Heart left ventricle (tissue), 16 donors: ENCODE data around the gene EMX2. TPM values are rescaled to one million over a fixed set of nuclear protein-coding genes. Genes with fewer than 3 reads are reported as not detected.

Experiments used
- ATAC-seq, 4 donors: fragments of 200-7000 bp; cut with Tn5 transposase; one replicate each; pipeline ENCODE4 v1.9.1; 2020 to 2022; ENCODE audit warnings: moderate library complexity in 4 of 4, mild to moderate bottlenecking in 3 of 4, moderate number of reproducible peaks in 1 of 4
- DNase-seq, 5 donors: peaks; one replicate each; pipeline ENCODE4 v3.0.0-alpha.2; 2020
- H3K27ac ChIP-seq, 12 donors: fragments of 200-600 bp; sonication (generic) in 4 of 12; one replicate each; pipeline versions ENCODE4 v1.5.0 to v1.8.0; 2016 to 2022; ENCODE audit warnings: mild to moderate bottlenecking in 2 of 12
- H3K27me3 ChIP-seq, 9 donors: fragments of 200-600 bp; sonication (generic) in 2 of 9; one replicate each; pipeline versions ENCODE4 v1.5.1 to v1.8.0; 2016 to 2022; ENCODE audit warnings: mild to moderate bottlenecking in 3 of 9
- H3K36me3 ChIP-seq, 9 donors: fragments of 200-600 bp; sonication (generic) in 2 of 9; one replicate each; pipeline versions ENCODE4 v1.5.0 to v1.8.0; 2018 to 2022; ENCODE audit warnings: mild to moderate bottlenecking in 2 of 9
- H3K4me1 ChIP-seq, 12 donors: fragments of 200-600 bp; sonication (generic) in 4 of 12; one replicate each; pipeline versions ENCODE4 v1.5.0 to v1.8.0; 2016 to 2022; ENCODE audit warnings: mild to moderate bottlenecking in 3 of 12
- H3K4me3 ChIP-seq, 12 donors: fragments of 200-600 bp; sonication (generic) in 4 of 12; one replicate each; pipeline versions ENCODE4 v1.5.0 to v1.8.0; 2017 to 2022; ENCODE audit warnings: mild to moderate bottlenecking in 9 of 12, moderate library complexity in 4 of 12
- H3K9me3 ChIP-seq, 12 donors: fragments of 200-600 bp; sonication (generic) in 4 of 12; one replicate each; pipeline versions ENCODE4 v1.5.0 to v1.8.0; 2016 to 2022; ENCODE audit warnings: mild to moderate bottlenecking in 1 of 12
- POLR2A ChIP-seq, 2 donors: fragments of 450-650 bp; IDR thresholded peaks; one replicate each; pipeline ENCODE4 v1.6.1; 2017; ENCODE audit warnings: antibody characterized with exemption in 2 of 2, mild to moderate bottlenecking in 2 of 2, moderate library complexity in 2 of 2
- WGBS, 4 donors: extraction: QIAGEN DNeasy Blood & Tissue Kit in 2 of 4; methylation state at CpG; one replicate each; pipeline versions ENCODE4 v1.1.5 to v1.1.7; 2013 to 2018; 5-methylcytosine and 5-hydroxymethylcytosine counted together
- intact Hi-C, 10 donors: fragments of 100-400 bp; cut with DNase I; formaldehyde crosslinking; loops; one replicate each; pipeline versions ENCODE4 v1.11.1 to v1.14.2; 2022
- polyA plus RNA-seq, 2 donors: library from polyadenylated mRNA; stranded (reverse); fragments of 200-250 nt; gene quantifications; one replicate each; pipeline ENCODE4 v1.2.3, GENCODE V29; 2013
- total RNA-seq, 9 donors: library from RNA; depleted of rRNA in 2 of 9; stranded (reverse); fragments of >200 nt in 2 of 9; fragmentation: NEBNext Ultra II Directional in 3 of 9; extraction: Animal tissue kit (Norgen Biotek cat#: 25700) in 3 of 9; gene quantifications; one replicate each; pipeline versions ENCODE4 v1.1.0 to v1.2.4, GENCODE V29; 2016 to 2023
- TF ChIP-seq, protein P1 (sequence below), 12 donors: fragments of 200-600 bp; sonication (generic) in 4 of 12; IDR thresholded peaks; one replicate each; pipeline versions ENCODE4 v1.5.0 to v1.8.0; 2018 to 2022; ENCODE audit warnings: antibody characterized with exemption in 12 of 12, mild to moderate bottlenecking in 5 of 12
- donor health status: ischemic (EF 13 %, LVEDD 7.1; RV severe dilation, severe dysfunction).
- donor health status: healthy with polysubstance abuse.
- donor health status: DM: no; HTN: yes; CAD: no.
- donor health status: DM: no; HTN: no; CAD: no.
- donor health status: ischemic (EF 25% LVEDD 6.9; RV normal size, moderate dysfunction).
- donor health status: ischemic (EF 25% LVEDD 5.7; RV mildly dilated, moderate dysfunction).
- donor health status: healthy.
- donor health status: DM: yes; HTN: yes; CAD: no.
- donor health status: ischemic (EF 35%, LVEDD 5.7; RV mildly dilated, moderate dysfunction).
- donor health status: nonischemic (EF 11% LVEDD 7.7; RV severe dilation, severe dysfunction).
- donor health status: DM: yes; HTN: yes; CAD: no.
- donor health status: PGD.
- donor health status: ischemic (EF 29% LVEDD 5.4; RV normal size, mild dysfunction).
- donor health status: nonischemic (EF 23%, LVEDD 6.1; RV moderate dilation, normal function).

Gene EMX2
- total and polyA plus RNA-seq, 11 donors = 0.06 to 0.54 (median 0.19) TPM; not detected in 4

GRCh38 chr10:117509573-117509972, 33.0 kb upstream of the EMX2 start:
- DNase-seq = no peak
- intact Hi-C loops = no loop called here
- WGBS, 4 donors = 78 to 88% (median 83%) methylated on average over 7 of the region's 7 CpGs
- no peak for ATAC-seq
- no peak overlapping the region for H3K27ac ChIP-seq
- no peaks in the 10 kb centered on the region for H3K36me3 ChIP-seq
- peaks cover 0 to 63% (median 6%) of the 10 kb centered on the region in 9 donors for H3K27me3 ChIP-seq
- TF ChIP-seq POLR2A (IDR thresholded peaks at IDR 0.05) = no peak
- TF ChIP-seq, protein P1, sequence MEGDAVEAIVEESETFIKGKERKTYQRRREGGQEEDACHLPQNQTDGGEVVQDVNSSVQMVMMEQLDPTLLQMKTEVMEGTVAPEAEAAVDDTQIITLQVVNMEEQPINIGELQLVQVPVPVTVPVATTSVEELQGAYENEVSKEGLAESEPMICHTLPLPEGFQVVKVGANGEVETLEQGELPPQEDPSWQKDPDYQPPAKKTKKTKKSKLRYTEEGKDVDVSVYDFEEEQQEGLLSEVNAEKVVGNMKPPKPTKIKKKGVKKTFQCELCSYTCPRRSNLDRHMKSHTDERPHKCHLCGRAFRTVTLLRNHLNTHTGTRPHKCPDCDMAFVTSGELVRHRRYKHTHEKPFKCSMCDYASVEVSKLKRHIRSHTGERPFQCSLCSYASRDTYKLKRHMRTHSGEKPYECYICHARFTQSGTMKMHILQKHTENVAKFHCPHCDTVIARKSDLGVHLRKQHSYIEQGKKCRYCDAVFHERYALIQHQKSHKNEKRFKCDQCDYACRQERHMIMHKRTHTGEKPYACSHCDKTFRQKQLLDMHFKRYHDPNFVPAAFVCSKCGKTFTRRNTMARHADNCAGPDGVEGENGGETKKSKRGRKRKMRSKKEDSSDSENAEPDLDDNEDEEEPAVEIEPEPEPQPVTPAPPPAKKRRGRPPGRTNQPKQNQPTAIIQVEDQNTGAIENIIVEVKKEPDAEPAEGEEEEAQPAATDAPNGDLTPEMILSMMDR (IDR thresholded peaks at IDR 0.05) = no peak
- no peak overlapping the region for H3K4me3 ChIP-seq
- H3K9me3 ChIP-seq = no peaks in the 10 kb centered on the region
- no peaks in the 10 kb centered on the region for H3K4me1 ChIP-seq

DNA sequence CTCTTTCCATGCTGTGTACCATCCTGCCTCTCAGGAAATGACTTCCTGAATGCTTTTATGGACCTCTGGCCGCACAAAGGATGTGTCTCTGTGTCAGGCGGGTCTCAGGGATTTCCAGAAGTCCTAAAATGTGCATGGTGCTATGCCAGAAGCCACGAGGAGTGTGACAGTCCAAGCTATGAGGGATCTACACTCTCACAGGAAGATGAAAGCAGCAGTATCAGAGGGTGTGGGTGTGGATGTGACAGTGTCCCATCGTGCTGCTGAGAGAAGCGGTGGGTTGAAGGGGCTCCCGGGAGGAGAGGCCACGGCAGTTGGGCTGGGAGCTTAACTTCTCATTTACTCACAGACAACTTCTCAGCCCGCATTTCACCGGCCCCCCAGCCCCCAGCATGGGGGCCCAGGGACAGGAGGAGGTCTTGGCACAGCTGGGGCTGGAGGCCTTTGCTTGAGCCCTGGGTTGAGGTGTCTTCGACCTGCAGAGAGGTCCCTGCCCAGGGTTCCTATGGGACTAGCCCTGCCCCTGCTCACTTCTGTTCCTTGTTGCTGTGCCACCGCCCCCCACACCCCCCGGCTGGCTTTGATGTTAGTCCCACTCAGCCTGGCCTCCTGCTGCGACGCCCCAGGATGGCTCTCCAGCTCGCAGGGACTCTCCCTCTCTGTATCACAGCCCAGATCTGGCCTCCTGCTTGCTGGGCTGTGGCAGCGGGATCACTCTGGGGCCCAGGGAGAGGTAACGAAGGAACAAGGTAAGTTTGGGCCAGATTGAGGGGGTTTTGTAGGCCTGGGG, 30.8 kb upstream of the EMX2 start:
- DNase-seq (no peak), ATAC-seq (no peak)
- H3K4me1 ChIP-seq = no peaks in the 10 kb centered on the region
- no peak overlapping the region for H3K4me3 ChIP-seq
- H3K27ac ChIP-seq = no peak overlapping the region
- TF ChIP-seq POLR2A (IDR thresholded peaks at IDR 0.05) = no peak
- TF ChIP-seq, protein P1 (IDR thresholded peaks at IDR 0.05) = no peak
- no peaks in the 10 kb centered on the region for H3K9me3 ChIP-seq
- no peaks in the 10 kb centered on the region for H3K36me3 ChIP-seq
- H3K27me3 ChIP-seq = peaks cover 0 to 59% (median 11%) of the 10 kb centered on the region in 9 donors
- 50 to 63% (median 54%) methylated on average over 14 to 17 of the region's 17 CpGs for WGBS, 4 donors
- intact Hi-C loops = no loop called here

DNA sequence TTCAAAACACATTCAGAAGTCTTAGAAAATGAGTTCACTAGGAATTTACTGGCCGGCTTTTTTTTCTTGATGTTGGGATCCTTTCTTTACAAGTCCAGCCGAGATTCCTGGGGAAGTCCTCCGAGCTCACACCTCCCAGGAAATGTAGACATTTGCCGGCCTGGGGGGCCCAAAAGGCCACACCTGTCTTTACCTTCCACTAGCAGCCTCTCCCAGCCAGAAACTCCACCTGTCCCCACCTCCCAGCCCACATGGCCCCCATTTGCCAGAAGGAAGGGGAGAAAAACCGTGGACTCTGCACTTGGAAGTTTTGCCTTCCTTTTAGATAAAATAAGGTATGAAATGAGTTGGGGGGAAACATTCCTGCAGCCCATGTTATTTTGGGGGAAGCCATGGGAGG, 27.6 kb upstream of the EMX2 start:
- WGBS, 4 donors = 61 to 65% (median 63%) methylated on average over 5 of the region's 5 CpGs
- DNase-seq = no peak
- no peak for TF ChIP-seq POLR2A (IDR thresholded peaks at IDR 0.05)
- TF ChIP-seq, protein P1 (IDR thresholded peaks at IDR 0.05) = no peak
- H3K36me3 ChIP-seq = no peaks in the 10 kb centered on the region
- H3K4me3 ChIP-seq = no peak overlapping the region
- no peaks in the 10 kb centered on the region for H3K4me1 ChIP-seq
- no peaks in the 10 kb centered on the region for H3K9me3 ChIP-seq
- no peak overlapping the region for H3K27ac ChIP-seq
- peaks cover 0 to 65% (median 11%) of the 10 kb centered on the region in 9 donors for H3K27me3 ChIP-seq
- intact Hi-C loops = no loop called here
- no peak for ATAC-seq

DNA sequence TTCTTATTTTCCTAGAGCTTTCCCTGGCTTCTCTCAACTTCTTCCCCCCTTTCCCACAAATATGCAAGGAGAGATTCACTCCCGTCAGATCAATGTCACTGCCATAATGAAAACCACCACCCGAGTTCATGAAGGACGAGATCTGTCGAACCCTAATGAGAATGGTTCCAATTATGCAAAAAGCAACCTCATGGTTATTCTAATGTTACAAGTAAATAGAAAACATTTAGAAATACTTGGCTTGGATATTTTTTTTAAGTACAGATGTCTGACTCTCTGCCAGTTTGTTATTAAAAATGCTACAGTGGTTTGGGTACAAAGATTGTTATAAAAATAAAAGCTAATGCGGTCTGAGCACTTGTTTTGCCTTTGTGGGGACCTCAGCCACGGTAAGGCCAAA, 25.9 kb upstream of the EMX2 start:
- Histone ChIP-seq H3K27me3 (peaks cover 0 to 75% (median 18%) of the 10 kb centered on the region in 9 donors), H3K4me3 (no peak overlapping the region), H3K27ac (no peak overlapping the region), H3K36me3 (no peaks in the 10 kb centered on the region), H3K9me3 (no peaks in the 10 kb centered on the region), H3K4me1 (no peaks in the 10 kb centered on the region)
- TF ChIP-seq POLR2A (IDR thresholded peaks at IDR 0.05) = no peak
- TF ChIP-seq, protein P1 (IDR thresholded peaks at IDR 0.05) = no peak
- WGBS, 4 donors = 80 to 83% (median 82%) methylated on average over 6 of the region's 6 CpGs
- DNase-seq (no peak), ATAC-seq (no peak)
- intact Hi-C loops = no loop called here
